SU-DHL-6 (cell line): Measurements from ENCODE around the gene YY1AP1.

Source experiments
- CTCF ChIP-seq: fragments of 200-600 bp; sonication (generic); IDR thresholded peaks from one replicate; pipeline ENCODE4 v1.5.1; 2017; ENCODE audit warnings: antibody characterized with exemption, mild to moderate bottlenecking, low read length, moderate library complexity; ENCODE audit not compliant: insufficient read depth, poor library complexity, severe bottlenecking
- EZH2phosphoT487 ChIP-seq: fragments of 200-600 bp; sonication (generic), shearing (Covaris generic); conservative IDR thresholded peaks from 2 replicates; pipeline ENCODE4 v1.6.1; 2018; ENCODE audit warnings: mild to moderate bottlenecking, antibody characterized with exemption, low read length, moderate library complexity, mixed read lengths

- TF ChIP-seq CTCF: no peak
- TF ChIP-seq EZH2phosphoT487: no peak
Observed at GRCh38 chr1:155696524-155696923, 8.0 kb upstream of the YY1AP1 start.
